HG03108 (cell line): ENCODE data around the gene AGPAT1.

Experiments used
- ATAC-seq: cut with Tn5 transposase; IDR thresholded peaks from one replicate; pipeline ENCODE4 v1.9.1; 2021; ENCODE audit warnings: moderate library complexity; ENCODE audit not compliant: unreplicated experiment

Gene AGPAT1

GRCh38 chr6:32173051-32173727, 2.7 kb downstream of the AGPAT1 start:
- ATAC-seq, result no peak

- ATAC-seq, result no peak
These were observed 4.7 kb downstream of the AGPAT1 start for GRCh38 chr6:32171234-32171633.

- no peak for ATAC-seq
These were observed 5.6 kb downstream of the AGPAT1 start for GRCh38 chr6:32170294-32170693.

- no peak for ATAC-seq
These were observed 6.9 kb downstream of the AGPAT1 start for GRCh38 chr6:32168807-32169591.

GRCh38 chr6:32168350-32168749, 7.5 kb downstream of the AGPAT1 start:
- no peak for ATAC-seq

GRCh38 chr6:32167761-32168262, 8.1 kb downstream of the AGPAT1 start:
- ATAC-seq, result no peak

GRCh38 chr6:32167154-32167760, 8.6 kb downstream of the AGPAT1 start:
- ATAC-seq, result no peak

- no peak for ATAC-seq
These were observed 9.3 kb downstream of the AGPAT1 start for GRCh38 chr6:32166411-32167061.

- ATAC-seq, result no peak
These were observed 11.6 kb downstream of the AGPAT1 start, which contains the start of gene EGFL8 for GRCh38 chr6:32164295-32164694. Gene EGFL8 (plus strand): TSS chr6:32164595. CDS start chr6:32166166, 1,571 bp downstream.

- ATAC-seq, result no peak
These were observed 12.2 kb downstream of the AGPAT1 start for GRCh38 chr6:32163559-32164258.

- no peak for ATAC-seq
These were observed 17.8 kb downstream of the AGPAT1 start for GRCh38 chr6:32158052-32158451.

GRCh38 chr6:32156891-32157290, 19.0 kb downstream of the AGPAT1 start:
- no peak for ATAC-seq

GRCh38 chr6:32154514-32155161, 21.2 kb downstream of the AGPAT1 start:
- ATAC-seq, result peak; percentile 74

GRCh38 chr6:32153564-32154513, 22.0 kb downstream of the AGPAT1 start, which contains the start of gene PPT2:
Gene PPT2 (plus strand): TSS chr6:32154141. CDS start chr6:32154595, 454 bp downstream.
- no peak for ATAC-seq

- no peak for ATAC-seq
These were observed 22.9 kb downstream of the AGPAT1 start for GRCh38 chr6:32152769-32153563.

GRCh38 chr6:32151863-32152768, 23.8 kb downstream of the AGPAT1 start, which contains the start of gene PRRT1:
Gene PRRT1 (minus strand): TSS chr6:32151939. CDS start chr6:32151827, 112 bp downstream.
- ATAC-seq, result no peak
